Neural cell (in vitro differentiated cells): ENCODE data around the gene DGKB. TPM values are rescaled to one million over a fixed set of nuclear protein-coding genes. Genes with fewer than 3 reads are reported as not detected.

ENCODE experiments used
- H2AFZ ChIP-seq: fragments of 200-600, 300-800 bp; sonication (generic), shearing (Covaris generic); 2 replicates; pipeline ENCODE4 v1.6.0; 2014; ENCODE audit warnings: low read depth, mild to moderate bottlenecking, antibody characterized with exemption, low read length, moderate library complexity
- H3F3A ChIP-seq: fragments of 200-600 bp; shearing (Covaris generic); 2 replicates; pipeline ENCODE4 v1.6.1; 2016; ENCODE audit warnings: mild to moderate bottlenecking, moderate library complexity, mixed read lengths, antibody characterized with exemption, low read length; ENCODE audit not compliant: insufficient read depth, poor library complexity, severe bottlenecking
- H3K27ac ChIP-seq: fragments of 200-600, 300-800 bp; sonication (generic), shearing (Covaris generic); 2 replicates; pipeline ENCODE4 v1.5.1; 2014; ENCODE audit warnings: mild to moderate bottlenecking, low read length, moderate library complexity
- H3K27me3 ChIP-seq: fragments of 300-800, 200-600 bp; sonication (generic), shearing (Covaris generic); 2 replicates; pipeline ENCODE4 v1.6.0; 2014; ENCODE audit warnings: mild to moderate bottlenecking, low read depth, low read length, moderate library complexity; ENCODE audit not compliant: insufficient read depth
- H3K36me3 ChIP-seq: fragments of 300-800, 200-600 bp; sonication (generic), shearing (Covaris generic); 2 replicates; pipeline ENCODE4 v1.5.1; 2014; ENCODE audit warnings: mild to moderate bottlenecking, antibody characterized with exemption, low read length, moderate library complexity; ENCODE audit not compliant: insufficient read depth
- H3K4me2 ChIP-seq: fragments of 300-800, 200-600 bp; sonication (generic), shearing (Covaris generic); 2 replicates; pipeline ENCODE4 v1.6.0; 2014; ENCODE audit warnings: mild to moderate bottlenecking, low read length
- H3K4me3 ChIP-seq: fragments of 300-800, 200-600 bp; sonication (generic), shearing (Covaris generic); 2 replicates; pipeline ENCODE4 v1.5.1; 2014; ENCODE audit warnings: mild to moderate bottlenecking, low read length, moderate library complexity
- H3K79me2 ChIP-seq: fragments of 200-600 bp; shearing (Covaris generic); replicated peaks from 2 replicates; pipeline ENCODE4 v1.6.0; 2014; ENCODE audit warnings: mild to moderate bottlenecking, low read length, moderate library complexity; ENCODE audit not compliant: insufficient read depth
- H3K9ac ChIP-seq: fragments of 300-800, 200-600 bp; sonication (generic), shearing (Covaris generic); 2 replicates; pipeline ENCODE4 v1.6.1; 2016; ENCODE audit warnings: mild to moderate bottlenecking, low read length, mixed read lengths
- H3K9me2 ChIP-seq: fragments of 200-600 bp; shearing (Covaris generic); 2 replicates; pipeline ENCODE4 v1.6.1; 2016; ENCODE audit warnings: mild to moderate bottlenecking, low read length, mixed read lengths; ENCODE audit not compliant: insufficient read depth
- H3K9me3 ChIP-seq: fragments of 200-600, 300-800 bp; sonication (generic), shearing (Covaris generic); 2 replicates; pipeline ENCODE4 v1.6.1; 2016; ENCODE audit warnings: mild to moderate bottlenecking, mixed run types, low read length, moderate library complexity, mixed read lengths
- H4K20me1 ChIP-seq: fragments of 200-600 bp; shearing (Covaris generic); 2 replicates; pipeline ENCODE4 v1.6.1; 2016; ENCODE audit warnings: mild to moderate bottlenecking, mixed run types; ENCODE audit not compliant: insufficient read depth
- EP300 ChIP-seq: fragments of 450-650 bp; conservative IDR thresholded peaks from 2 replicates; pipeline ENCODE4 v1.6.1; 2014; ENCODE audit warnings: antibody characterized with exemption, mild to moderate bottlenecking, moderate library complexity; ENCODE audit not compliant: poor library complexity, severe bottlenecking
- EZH2 ChIP-seq: fragments of 200-600, 300-800 bp; shearing (Covaris generic), sonication (generic); IDR thresholded peaks from 2 replicates; pipeline ENCODE4 v1.6.1; 2014; ENCODE audit warnings: antibody characterized with exemption, low read length, borderline replicate concordance, mild to moderate bottlenecking; ENCODE audit not compliant: insufficient read depth, poor library complexity, severe bottlenecking
- MXI1 ChIP-seq: fragments of 450-650 bp; conservative IDR thresholded peaks from 2 replicates; pipeline ENCODE4 v1.6.1; 2014; ENCODE audit warnings: antibody characterized with exemption, mild to moderate bottlenecking; ENCODE audit not compliant: poor library complexity, severe bottlenecking
- POLR2AphosphoS5 ChIP-seq: IDR thresholded peaks from 2 replicates; pipeline ENCODE4 v1.6.1; 2012
- RAD21 ChIP-seq: fragments of 450-650 bp; conservative IDR thresholded peaks from 2 replicates; pipeline ENCODE4 v1.6.1; 2014; ENCODE audit warnings: antibody characterized with exemption, mild to moderate bottlenecking, moderate library complexity
- SMC3 ChIP-seq: fragments of 450-650 bp; conservative IDR thresholded peaks from 2 replicates; pipeline ENCODE4 v1.6.1; 2014; ENCODE audit warnings: antibody characterized with exemption, mild to moderate bottlenecking, moderate library complexity; ENCODE audit not compliant: poor library complexity
- TAF1 ChIP-seq: IDR thresholded peaks from 2 replicates; pipeline ENCODE4 v1.6.1; 2012; ENCODE audit warnings: low read depth
- polyA plus RNA-seq: library from polyadenylated mRNA; depleted of rRNA; stranded (reverse); fragments of >200 nt; gene quantifications from 2 replicates; pipeline ENCODE4 v1.2.3, GENCODE V29; 2014
- TF ChIP-seq, protein P1 (sequence below): fragments of 450-650 bp; IDR thresholded peaks from 2 replicates; pipeline ENCODE4 v1.5.1; 2014; ENCODE audit warnings: antibody characterized with exemption, mild to moderate bottlenecking, moderate library complexity; ENCODE audit not compliant: poor library complexity, severe bottlenecking
- TF ChIP-seq, protein P2 (sequence below): IDR thresholded peaks from 2 replicates; pipeline ENCODE4 v1.6.1; 2012; ENCODE audit warnings: borderline replicate concordance

DGKB gene
- polyA plus RNA-seq, 1 donor from 2014 or later, result 0.20 TPM

DNA sequence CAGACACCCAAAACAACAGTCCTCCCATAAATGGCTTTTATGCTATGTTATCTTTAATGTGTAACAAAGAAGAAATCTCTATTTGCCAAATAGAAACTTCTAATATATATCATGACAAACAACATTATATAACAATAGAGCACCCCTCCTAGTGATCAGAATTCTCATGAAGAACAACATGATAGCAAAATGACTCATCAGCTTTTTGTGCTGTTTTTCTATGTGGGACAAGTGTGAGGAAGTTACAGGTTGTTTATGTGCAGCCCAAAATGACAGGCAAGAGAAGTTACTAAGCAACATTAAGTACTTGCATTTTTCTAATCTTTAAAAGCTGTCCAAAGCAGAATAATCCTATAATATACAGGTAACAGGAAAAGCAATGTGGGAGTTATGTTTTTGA, 7.7 kb downstream of the DGKB start (continued):
- no peak for TF ChIP-seq EP300

DNA sequence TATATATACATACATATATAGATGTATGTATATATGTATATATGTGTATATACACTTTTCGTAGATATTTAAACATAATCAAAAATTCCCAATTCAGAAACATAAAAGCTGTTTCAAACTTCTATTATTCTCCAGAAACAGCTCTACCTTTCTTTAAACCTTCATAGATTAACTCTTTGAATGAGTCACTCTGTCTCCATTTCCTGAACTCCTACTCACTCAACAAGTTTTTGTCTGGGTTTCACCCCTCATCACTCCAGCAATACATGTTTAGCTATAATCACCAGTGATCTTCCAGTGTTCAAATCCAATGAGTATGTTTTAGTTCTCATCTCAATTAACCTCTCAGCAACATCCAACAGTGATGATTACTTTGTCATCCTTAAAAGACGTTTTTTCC, 9.6 kb downstream of the DGKB start:
- Histone ChIP-seq H2AFZ (no peak overlapping the region), H3K9me3 (no peaks in the 10 kb centered on the region), H4K20me1 (no peaks in the 10 kb centered on the region), H3K4me2 (no peak overlapping the region), H3K27me3 (no peaks in the 10 kb centered on the region), H3K36me3 (peaks cover 3% of the 10 kb centered on the region), H3K4me3 (no peak overlapping the region), H3K9ac (no peak overlapping the region), H3K9me2 (no peaks in the 10 kb centered on the region), H3K27ac (no peak overlapping the region), H3F3A (no peaks in the 10 kb centered on the region), H3K79me2 (no peaks in the 10 kb centered on the region)
- TF ChIP-seq RAD21 (no peak), EZH2 (no peak), TAF1 (no peak), SMC3 (no peak), MXI1 (no peak), EP300 (no peak), POLR2AphosphoS5 (no peak)
- TF ChIP-seq, protein P1, sequence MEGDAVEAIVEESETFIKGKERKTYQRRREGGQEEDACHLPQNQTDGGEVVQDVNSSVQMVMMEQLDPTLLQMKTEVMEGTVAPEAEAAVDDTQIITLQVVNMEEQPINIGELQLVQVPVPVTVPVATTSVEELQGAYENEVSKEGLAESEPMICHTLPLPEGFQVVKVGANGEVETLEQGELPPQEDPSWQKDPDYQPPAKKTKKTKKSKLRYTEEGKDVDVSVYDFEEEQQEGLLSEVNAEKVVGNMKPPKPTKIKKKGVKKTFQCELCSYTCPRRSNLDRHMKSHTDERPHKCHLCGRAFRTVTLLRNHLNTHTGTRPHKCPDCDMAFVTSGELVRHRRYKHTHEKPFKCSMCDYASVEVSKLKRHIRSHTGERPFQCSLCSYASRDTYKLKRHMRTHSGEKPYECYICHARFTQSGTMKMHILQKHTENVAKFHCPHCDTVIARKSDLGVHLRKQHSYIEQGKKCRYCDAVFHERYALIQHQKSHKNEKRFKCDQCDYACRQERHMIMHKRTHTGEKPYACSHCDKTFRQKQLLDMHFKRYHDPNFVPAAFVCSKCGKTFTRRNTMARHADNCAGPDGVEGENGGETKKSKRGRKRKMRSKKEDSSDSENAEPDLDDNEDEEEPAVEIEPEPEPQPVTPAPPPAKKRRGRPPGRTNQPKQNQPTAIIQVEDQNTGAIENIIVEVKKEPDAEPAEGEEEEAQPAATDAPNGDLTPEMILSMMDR, result no peak
- TF ChIP-seq, protein P2, sequence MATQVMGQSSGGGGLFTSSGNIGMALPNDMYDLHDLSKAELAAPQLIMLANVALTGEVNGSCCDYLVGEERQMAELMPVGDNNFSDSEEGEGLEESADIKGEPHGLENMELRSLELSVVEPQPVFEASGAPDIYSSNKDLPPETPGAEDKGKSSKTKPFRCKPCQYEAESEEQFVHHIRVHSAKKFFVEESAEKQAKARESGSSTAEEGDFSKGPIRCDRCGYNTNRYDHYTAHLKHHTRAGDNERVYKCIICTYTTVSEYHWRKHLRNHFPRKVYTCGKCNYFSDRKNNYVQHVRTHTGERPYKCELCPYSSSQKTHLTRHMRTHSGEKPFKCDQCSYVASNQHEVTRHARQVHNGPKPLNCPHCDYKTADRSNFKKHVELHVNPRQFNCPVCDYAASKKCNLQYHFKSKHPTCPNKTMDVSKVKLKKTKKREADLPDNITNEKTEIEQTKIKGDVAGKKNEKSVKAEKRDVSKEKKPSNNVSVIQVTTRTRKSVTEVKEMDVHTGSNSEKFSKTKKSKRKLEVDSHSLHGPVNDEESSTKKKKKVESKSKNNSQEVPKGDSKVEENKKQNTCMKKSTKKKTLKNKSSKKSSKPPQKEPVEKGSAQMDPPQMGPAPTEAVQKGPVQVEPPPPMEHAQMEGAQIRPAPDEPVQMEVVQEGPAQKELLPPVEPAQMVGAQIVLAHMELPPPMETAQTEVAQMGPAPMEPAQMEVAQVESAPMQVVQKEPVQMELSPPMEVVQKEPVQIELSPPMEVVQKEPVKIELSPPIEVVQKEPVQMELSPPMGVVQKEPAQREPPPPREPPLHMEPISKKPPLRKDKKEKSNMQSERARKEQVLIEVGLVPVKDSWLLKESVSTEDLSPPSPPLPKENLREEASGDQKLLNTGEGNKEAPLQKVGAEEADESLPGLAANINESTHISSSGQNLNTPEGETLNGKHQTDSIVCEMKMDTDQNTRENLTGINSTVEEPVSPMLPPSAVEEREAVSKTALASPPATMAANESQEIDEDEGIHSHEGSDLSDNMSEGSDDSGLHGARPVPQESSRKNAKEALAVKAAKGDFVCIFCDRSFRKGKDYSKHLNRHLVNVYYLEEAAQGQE, result no peak

DNA sequence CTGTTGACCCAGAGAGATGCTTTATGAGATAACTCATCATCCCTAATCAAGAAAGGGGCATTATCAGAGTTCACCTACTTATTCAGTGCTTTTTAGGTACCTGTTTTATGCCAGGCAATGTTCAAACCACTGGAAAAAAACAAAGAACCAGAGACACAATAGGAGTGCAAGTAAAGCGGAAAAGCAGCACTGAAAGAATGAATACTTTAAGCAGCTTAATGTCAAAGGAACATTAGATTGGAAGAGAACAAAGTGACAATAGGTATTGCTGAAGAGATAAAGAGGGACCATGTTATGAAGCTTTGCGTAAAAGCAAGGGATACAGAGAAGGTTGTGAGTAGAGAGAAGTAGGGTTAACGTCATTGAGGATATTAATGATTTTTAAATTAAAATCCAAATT, 11.3 kb downstream of the DGKB start:
- no peak overlapping the region for H3K9ac ChIP-seq
- no peak overlapping the region for H3K4me2 ChIP-seq
- H3K9me3 ChIP-seq, result no peaks in the 10 kb centered on the region
- H3K4me3 ChIP-seq, result no peak overlapping the region
- no peaks in the 10 kb centered on the region for H3F3A ChIP-seq
- no peaks in the 10 kb centered on the region for H4K20me1 ChIP-seq
- H3K27me3 ChIP-seq, result no peaks in the 10 kb centered on the region
- H2AFZ ChIP-seq, result no peak overlapping the region
- no peaks in the 10 kb centered on the region for H3K79me2 ChIP-seq
- TF ChIP-seq, protein P2, result no peak
- TF ChIP-seq TAF1 (no peak), SMC3 (no peak), MXI1 (no peak), EP300 (no peak), POLR2AphosphoS5 (no peak), EZH2 (no peak), RAD21 (no peak)
- TF ChIP-seq, protein P1, result no peak
- no peaks in the 10 kb centered on the region for H3K9me2 ChIP-seq
- H3K27ac ChIP-seq, result no peak overlapping the region
- H3K36me3 ChIP-seq, result peaks cover 3% of the 10 kb centered on the region
